Measurements from ENCODE around the gene RACK1. TPM values are rescaled to one million over a fixed set of nuclear protein-coding genes. Genes with fewer than 3 reads are reported as not detected.

The RACK1 gene
- total RNA-seq, 1 donor from 2014 or later = 2,747 TPM

DNA sequence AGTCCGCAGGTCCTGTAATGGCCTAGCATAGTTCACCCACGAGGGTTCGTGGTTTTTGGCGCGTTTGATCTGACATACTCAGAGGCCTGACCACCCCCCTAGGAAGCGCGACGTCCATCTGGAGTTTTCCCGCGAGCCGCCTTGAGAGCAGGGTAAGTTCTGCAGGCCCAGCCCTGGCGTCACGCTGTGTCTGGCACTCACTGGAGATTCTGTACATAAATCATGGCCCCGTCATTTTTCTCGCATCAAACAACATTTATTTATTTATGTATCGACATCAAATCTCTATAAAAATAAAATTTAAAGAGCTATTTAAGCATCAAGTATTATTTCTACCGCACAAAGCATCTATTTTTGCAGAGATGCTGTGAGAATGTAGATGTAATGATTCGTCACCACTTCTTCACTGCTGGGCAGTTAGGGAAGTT, 21.1 kb downstream of the RACK1 start:
- TF ChIP-seq, protein P1, sequence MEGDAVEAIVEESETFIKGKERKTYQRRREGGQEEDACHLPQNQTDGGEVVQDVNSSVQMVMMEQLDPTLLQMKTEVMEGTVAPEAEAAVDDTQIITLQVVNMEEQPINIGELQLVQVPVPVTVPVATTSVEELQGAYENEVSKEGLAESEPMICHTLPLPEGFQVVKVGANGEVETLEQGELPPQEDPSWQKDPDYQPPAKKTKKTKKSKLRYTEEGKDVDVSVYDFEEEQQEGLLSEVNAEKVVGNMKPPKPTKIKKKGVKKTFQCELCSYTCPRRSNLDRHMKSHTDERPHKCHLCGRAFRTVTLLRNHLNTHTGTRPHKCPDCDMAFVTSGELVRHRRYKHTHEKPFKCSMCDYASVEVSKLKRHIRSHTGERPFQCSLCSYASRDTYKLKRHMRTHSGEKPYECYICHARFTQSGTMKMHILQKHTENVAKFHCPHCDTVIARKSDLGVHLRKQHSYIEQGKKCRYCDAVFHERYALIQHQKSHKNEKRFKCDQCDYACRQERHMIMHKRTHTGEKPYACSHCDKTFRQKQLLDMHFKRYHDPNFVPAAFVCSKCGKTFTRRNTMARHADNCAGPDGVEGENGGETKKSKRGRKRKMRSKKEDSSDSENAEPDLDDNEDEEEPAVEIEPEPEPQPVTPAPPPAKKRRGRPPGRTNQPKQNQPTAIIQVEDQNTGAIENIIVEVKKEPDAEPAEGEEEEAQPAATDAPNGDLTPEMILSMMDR (conservative IDR thresholded peaks at IDR 0.05; ENCODE audit: low read depth, low read length) = no peak
- no peak for DNase-seq (ENCODE audit: low read depth)
- peak overlapping the region; percentile 99 for H3K4me3 ChIP-seq (ENCODE audit: low read depth, low read length)

DNA sequence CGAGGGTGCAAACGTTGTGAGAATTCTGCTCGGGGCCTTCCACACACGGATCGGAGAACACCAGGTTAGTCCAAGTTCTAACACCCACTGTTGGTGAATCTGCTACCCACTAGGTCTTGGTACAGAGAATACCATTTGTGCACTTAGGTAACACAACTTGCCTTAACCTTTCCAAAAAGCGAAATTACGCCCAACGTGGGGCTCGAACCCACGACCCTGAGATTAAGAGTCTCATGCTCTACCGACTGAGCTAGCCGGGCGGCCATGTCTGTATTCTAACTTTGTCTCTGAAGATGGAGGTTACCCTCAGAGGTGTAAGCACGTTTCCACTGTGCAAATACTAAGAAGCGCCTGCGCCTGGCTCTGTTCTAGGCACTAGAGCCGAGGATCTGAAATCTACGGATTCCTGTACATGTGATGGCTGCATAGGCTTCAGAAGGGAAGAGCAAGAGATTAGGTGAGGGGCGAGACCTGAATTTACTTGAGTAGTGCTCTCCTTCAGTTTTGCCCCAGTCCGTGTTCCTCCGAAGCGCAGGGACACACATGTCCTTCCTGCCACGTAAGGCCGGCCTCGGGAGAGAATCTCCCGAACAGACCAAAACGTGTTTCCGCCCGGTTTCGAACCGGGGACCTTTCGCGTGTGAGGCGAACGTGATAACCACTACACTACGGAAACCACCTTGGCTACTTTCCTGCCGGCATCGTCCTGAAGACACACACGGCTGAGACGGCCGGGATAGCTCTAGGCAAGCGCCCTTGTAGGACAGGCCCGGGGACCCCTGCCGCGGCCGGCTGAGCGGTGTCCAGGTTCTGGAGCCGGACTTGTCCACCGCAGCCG, 21.7 kb downstream of the RACK1 start:
- TF ChIP-seq, protein P1 (conservative IDR thresholded peaks at IDR 0.05; ENCODE audit: low read depth, low read length) = no peak
- peak; percentile 61 for DNase-seq (ENCODE audit: low read depth)
- peak overlapping the region; percentile 99 for H3K4me3 ChIP-seq (ENCODE audit: low read depth, low read length)

DNA sequence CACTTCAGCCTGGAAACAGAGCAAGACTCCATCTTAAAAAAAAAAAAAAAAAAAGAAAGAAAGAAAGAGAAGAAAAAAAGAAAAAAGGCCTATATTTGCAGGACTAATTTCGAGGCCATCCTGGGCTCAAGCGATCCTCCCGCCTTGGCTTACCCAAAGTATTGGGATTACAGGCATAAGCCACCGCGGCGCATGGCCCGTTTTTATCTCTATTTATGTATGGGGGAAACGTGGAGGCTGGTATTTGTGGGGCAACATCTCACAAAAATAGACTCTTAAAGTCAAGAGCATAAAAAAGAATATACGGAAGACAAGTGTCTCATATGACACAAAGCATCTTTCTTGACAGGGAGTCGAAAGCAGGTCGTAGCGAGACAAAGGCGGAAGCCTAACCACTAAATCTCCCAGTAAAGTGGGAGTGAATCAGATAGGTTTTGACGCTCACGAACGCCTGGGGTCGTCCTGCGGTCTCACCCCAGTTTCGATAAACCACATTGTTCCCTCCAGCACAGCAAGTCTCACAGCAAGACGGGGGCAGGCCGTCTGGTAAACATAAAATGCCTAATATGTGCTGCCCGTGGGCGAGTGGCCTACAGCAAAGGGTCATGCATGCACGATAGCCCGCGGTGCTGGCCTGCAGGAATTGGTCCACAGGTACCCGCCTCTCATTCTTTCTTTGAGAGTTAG, 22.5 kb downstream of the RACK1 start:
- DNase-seq (ENCODE audit: low read depth) = no peak
- TF ChIP-seq, protein P1 (conservative IDR thresholded peaks at IDR 0.05; ENCODE audit: low read depth, low read length) = no peak
- H3K4me3 ChIP-seq (ENCODE audit: low read depth, low read length) = no peak overlapping the region

DNA sequence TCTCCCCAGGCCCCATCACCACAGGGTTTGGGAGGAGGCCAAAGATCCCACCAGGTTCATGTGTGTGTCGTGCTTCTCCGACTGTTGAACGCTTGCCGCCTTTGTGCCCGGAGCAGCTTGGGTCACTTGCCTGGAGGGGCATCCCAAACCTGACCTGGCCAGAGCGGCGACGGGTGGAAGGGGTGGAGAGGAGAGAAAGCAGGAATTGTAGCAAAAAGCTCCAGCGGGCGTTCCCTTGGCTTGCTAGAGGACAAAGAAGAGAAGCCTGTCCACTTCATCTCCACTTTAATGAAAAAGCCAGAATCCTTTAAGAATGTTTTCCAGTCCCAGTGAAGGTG, 23.6 kb downstream of the RACK1 start:
- H3K4me3 ChIP-seq (ENCODE audit: low read depth, low read length) = no peak overlapping the region
- TF ChIP-seq, protein P1 (conservative IDR thresholded peaks at IDR 0.05; ENCODE audit: low read depth, low read length) = no peak
- no peak for DNase-seq (ENCODE audit: low read depth)

DNA sequence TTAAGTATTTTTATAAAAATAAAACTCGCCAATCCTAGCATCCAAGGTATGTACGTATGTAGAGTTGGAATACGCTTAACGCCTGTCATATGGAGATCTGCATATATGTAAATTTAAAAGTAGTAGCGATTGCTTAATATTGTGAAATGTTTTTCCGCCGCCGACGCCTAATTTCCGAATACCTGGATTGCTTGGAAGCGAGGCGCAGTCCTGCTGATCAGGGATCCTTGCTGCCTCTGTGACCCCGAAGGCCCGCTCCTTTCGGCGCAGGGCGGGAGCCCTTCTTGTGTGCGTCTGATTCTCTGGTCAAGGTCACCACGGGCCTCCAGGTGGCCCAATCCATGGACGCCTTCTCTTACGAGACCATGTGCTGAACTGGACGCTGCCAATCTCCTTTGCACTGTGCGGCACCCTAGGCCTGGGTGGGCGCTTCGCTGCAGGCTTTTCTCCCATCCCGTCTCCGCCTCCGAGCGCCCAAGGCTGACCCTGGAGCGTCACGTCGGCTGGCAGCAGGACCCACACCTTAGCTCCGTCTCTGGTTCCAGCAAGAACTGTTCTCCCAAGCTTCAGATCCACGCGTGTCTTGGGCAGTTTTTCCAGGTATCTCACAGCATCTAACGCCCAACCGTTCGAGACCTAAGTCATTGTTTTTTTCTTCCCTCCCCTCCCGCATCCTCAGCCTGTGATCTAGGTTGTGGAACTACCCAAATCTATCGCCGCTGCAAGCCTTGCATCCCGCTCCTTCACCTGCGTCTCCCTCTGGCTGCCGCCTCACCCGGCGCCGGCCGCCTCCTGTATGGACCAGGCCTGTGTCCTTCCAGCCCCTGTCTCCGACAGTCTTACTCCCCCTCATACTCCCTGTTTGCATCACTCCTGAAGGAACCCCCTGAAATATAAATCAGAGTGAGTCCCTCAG, 24.2 kb downstream of the RACK1 start:
- DNase-seq (ENCODE audit: low read depth) = no peak
- TF ChIP-seq, protein P1 (conservative IDR thresholded peaks at IDR 0.05; ENCODE audit: low read depth, low read length) = no peak
- H3K4me3 ChIP-seq (ENCODE audit: low read depth, low read length) = no peak overlapping the region

DNA sequence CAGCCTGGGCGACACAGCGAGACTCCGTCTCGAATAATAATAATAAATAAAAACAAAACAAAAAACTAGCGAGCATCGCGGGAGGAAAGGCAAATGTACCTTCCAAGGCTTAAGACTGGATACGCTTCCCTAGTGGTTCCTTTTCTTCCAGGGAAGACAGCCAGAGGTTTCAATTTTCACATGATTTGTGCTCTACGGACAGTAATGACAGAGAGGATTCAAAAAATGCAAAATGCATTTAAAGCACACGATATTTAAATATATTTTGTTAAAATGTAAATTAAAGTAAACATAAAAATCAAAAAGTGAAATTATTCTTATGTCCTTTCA, 24.9 kb downstream of the RACK1 start:
- H3K4me3 ChIP-seq (ENCODE audit: low read depth, low read length) = peak overlapping the region; percentile 54
- no peak for DNase-seq (ENCODE audit: low read depth)
- TF ChIP-seq, protein P1 (conservative IDR thresholded peaks at IDR 0.05; ENCODE audit: low read depth, low read length) = no peak

Data from epithelial cell of proximal tubule (primary cell).